HFFc6 (cell line): ENCODE results near the gene SCN9A. TPM values are rescaled to one million over a fixed set of nuclear protein-coding genes. Genes with fewer than 3 reads are reported as not detected.
"Not testable (repeated sequence)": the region's sequence is repeated elsewhere in the genome, so short reads cannot be mapped to it uniquely, and the experiment has no call there.

ENCODE experiments used
- DNase-seq: peaks from one replicate; pipeline ENCODE4 v3.0.0-alpha.2; 2018
- H3K27ac Mint-ChIP-seq: 2 replicates; pipeline ENCODE4 v1.8.0; 2020; ENCODE audit warnings: mild to moderate bottlenecking, mixed read lengths
- H3K27me3 Mint-ChIP-seq: 2 replicates; pipeline ENCODE4 v1.8.0; 2021; ENCODE audit warnings: mild to moderate bottlenecking, moderate library complexity, mixed read lengths; ENCODE audit not compliant: insufficient read depth
- H3K36me3 Mint-ChIP-seq: 2 replicates; pipeline ENCODE4 v1.8.0; 2021; ENCODE audit warnings: low read depth, mixed read lengths
- H3K4me1 Mint-ChIP-seq: 2 replicates; pipeline ENCODE4 v1.8.0; 2020; ENCODE audit warnings: low read depth, mixed read lengths
- H3K4me3 Mint-ChIP-seq: 2 replicates; pipeline ENCODE4 v1.8.0; 2020; ENCODE audit warnings: mild to moderate bottlenecking, moderate library complexity, mixed read lengths
- H3K9me3 Mint-ChIP-seq: 2 replicates; pipeline ENCODE4 v1.8.0; 2020; ENCODE audit warnings: mild to moderate bottlenecking, mixed read lengths
- total RNA-seq, 6 experiments: library from RNA; stranded (reverse); fragmentation: NEBNext Ultra II Directional; extraction: Animal tissue kit (Norgen Biotek cat#: 25700); gene quantifications; 2 replicates in 1 of 6; 3 replicates in 5 of 6; pipeline ENCODE4 v1.2.3, GENCODE V29; 2021
- TF ChIP-seq, protein P1 (sequence below): fragments of 200-600 bp; sonication (generic); IDR thresholded peaks from 2 replicates; pipeline ENCODE4 v1.5.0; 2021; ENCODE audit warnings: antibody characterized with exemption, mild to moderate bottlenecking

SCN9A gene
- total RNA-seq, 6 experiments from 2014 or later: 41.1 to 66.1 (median 55.8) TPM

- Mint-ChIP-seq H3K36me3 (peaks cover 50% of the 10 kb centered on the region), H3K4me3 (no peak overlapping the region), H3K27me3 (no peaks in the 10 kb centered on the region; the same call in 1 of the 2 replicates), H3K9me3 (no peaks in the 10 kb centered on the region), H3K4me1 (no peaks in the 10 kb centered on the region), H3K27ac (no peak overlapping the region)
- DNase-seq: no peak
- TF ChIP-seq, protein P1, sequence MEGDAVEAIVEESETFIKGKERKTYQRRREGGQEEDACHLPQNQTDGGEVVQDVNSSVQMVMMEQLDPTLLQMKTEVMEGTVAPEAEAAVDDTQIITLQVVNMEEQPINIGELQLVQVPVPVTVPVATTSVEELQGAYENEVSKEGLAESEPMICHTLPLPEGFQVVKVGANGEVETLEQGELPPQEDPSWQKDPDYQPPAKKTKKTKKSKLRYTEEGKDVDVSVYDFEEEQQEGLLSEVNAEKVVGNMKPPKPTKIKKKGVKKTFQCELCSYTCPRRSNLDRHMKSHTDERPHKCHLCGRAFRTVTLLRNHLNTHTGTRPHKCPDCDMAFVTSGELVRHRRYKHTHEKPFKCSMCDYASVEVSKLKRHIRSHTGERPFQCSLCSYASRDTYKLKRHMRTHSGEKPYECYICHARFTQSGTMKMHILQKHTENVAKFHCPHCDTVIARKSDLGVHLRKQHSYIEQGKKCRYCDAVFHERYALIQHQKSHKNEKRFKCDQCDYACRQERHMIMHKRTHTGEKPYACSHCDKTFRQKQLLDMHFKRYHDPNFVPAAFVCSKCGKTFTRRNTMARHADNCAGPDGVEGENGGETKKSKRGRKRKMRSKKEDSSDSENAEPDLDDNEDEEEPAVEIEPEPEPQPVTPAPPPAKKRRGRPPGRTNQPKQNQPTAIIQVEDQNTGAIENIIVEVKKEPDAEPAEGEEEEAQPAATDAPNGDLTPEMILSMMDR: no peak
These were observed 152.4 kb downstream of the SCN9A start for GRCh38 chr2:166223298-166223697.

GRCh38 chr2:166211079-166211478 lies 164.7 kb downstream of the SCN9A start:
- Mint-ChIP-seq H3K4me1 (no peaks in the 10 kb centered on the region; the same call in 1 of the 2 replicates), H3K27ac (no peak overlapping the region), H3K9me3 (peaks cover 24% of the 10 kb centered on the region), H3K4me3 (peak overlapping the region; percentile 52; the same call in 1 of the 2 replicates), H3K36me3 (peaks cover 69% of the 10 kb centered on the region), H3K27me3 (no peaks in the 10 kb centered on the region)
- TF ChIP-seq, protein P1: no peak
- no peak for DNase-seq

DNA sequence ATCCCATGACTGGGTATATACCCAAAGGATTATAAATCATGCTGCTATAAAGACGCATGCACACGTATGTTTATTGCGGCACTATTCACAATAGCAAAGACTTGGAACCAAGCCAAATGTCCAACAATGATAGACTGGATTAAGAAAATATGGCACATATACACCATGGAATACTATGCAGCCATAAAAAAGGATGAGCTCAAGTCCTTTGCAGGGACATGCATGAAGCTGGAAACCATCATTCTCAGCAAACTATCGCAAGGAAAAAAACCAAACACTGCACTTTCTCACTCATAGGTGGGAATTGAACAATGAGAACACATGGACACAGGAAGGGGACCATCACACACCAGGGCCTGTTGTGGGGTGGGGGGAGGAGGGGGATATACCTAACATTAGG lies 165.8 kb downstream of the SCN9A start:
- Mint-ChIP-seq H3K36me3 (peaks cover 69% of the 10 kb centered on the region), H3K9me3 (peaks cover 25% of the 10 kb centered on the region)
- H3K27me3 Mint-ChIP-seq, H3K27ac Mint-ChIP-seq, H3K4me1 Mint-ChIP-seq, DNase-seq, H3K4me3 Mint-ChIP-seq: not testable (repeated sequence)

DNA sequence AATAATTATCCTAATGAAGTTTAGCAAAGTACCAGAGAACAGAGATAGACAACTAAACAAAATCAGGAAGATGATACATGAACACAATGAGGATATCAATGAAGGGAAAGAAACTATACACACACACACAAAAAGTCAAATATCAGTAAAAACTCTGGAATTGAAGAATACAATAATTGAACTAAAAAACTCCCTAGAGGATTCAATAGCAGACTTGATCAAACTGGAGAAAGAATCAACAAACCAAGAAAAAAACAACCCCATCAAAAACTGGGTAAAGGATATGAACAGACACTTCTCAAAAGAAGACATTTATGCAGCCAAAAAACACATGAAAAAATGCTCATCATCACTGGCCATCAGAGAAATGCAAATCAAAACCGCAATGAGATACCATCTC lies 166.4 kb downstream of the SCN9A start:
- not testable (repeated sequence) for H3K4me3 Mint-ChIP-seq, H3K27ac Mint-ChIP-seq, H3K4me1 Mint-ChIP-seq, DNase-seq, H3K27me3 Mint-ChIP-seq
- peaks cover 27% of the 10 kb centered on the region for H3K9me3 Mint-ChIP-seq
- peaks cover 71% of the 10 kb centered on the region for H3K36me3 Mint-ChIP-seq

- not testable (repeated sequence) for H3K4me3 Mint-ChIP-seq, H3K4me1 Mint-ChIP-seq, DNase-seq, H3K27ac Mint-ChIP-seq, H3K27me3 Mint-ChIP-seq
- H3K9me3 Mint-ChIP-seq: peaks cover 33% of the 10 kb centered on the region
- H3K36me3 Mint-ChIP-seq: peaks cover 79% of the 10 kb centered on the region
These were observed 169.6 kb downstream of the SCN9A start for GRCh38 chr2:166206153-166206552.

- TF ChIP-seq, protein P1: no peak
- Mint-ChIP-seq H3K4me1 (no peaks in the 10 kb centered on the region; the same call in 1 of the 2 replicates), H3K36me3 (peaks cover 61% of the 10 kb centered on the region), H3K4me3 (no peak overlapping the region), H3K27me3 (no peaks in the 10 kb centered on the region), H3K27ac (no peak overlapping the region), H3K9me3 (peaks cover 20% of the 10 kb centered on the region)
- no peak for DNase-seq
These were observed 173.0 kb downstream of the SCN9A start for GRCh38 chr2:166202778-166203177.

DNA sequence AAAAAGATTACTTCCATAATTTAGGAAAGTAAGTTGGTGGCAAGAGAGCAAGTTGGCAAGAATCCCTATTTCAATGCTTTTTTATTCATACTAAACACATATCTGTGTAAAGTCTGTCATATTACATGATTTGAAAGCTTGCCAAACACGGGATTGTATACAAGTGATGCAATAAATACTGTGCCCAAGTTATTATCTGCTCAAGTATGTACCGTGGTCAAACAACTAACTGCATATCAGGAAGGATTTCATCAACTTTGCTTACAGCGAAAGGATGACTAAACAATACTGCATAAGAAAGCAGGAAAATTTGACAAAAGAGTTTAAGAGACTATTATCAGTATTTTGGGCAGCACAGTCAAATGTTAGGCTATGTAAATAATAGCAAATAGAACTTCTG lies 178.3 kb downstream of the SCN9A start:
- TF ChIP-seq, protein P1: no peak
- Mint-ChIP-seq H3K4me3 (no peak overlapping the region), H3K36me3 (peaks cover 20% of the 10 kb centered on the region), H3K4me1 (peaks cover 6% of the 10 kb centered on the region), H3K9me3 (no peaks in the 10 kb centered on the region), H3K27me3 (no peaks in the 10 kb centered on the region), H3K27ac (no peak overlapping the region)
- no peak for DNase-seq
